Measurements from ENCODE around the gene GAB2. TPM values are rescaled to one million over a fixed set of nuclear protein-coding genes. Genes with fewer than 3 reads are reported as not detected.

Gene GAB2
- total RNA-seq, 1 experiment from 2014 or later = 10.6 TPM

DNA sequence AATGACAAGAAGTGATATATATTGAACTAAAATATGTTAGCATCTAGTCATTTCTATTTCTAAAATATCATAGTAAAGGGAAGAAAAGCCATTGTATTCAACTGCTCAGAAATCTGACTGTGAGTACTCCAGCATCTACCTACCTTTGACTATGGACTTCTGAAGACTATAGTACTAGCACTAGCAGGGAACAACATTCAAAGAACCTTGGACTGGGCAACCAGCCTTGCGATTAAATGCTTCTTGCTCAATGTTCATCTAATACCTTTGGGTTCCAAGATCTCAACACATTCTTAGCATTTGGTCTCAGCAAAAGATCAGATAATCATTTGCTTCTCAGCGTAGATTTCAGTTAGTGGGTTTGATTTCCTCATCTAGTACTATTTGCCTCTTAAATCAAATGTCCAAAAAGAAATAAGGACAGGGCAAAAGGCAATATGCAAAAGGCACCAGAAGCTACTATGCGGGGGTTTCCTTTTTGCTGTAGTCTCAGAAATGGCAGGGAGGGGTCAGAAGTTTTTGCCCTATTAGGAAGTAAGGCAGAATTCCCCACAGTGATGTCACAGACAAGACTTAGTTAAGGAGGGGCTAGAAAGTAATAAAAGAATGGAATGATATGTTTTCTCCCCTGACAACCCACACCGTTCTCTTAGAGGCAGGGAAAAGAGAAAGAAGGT lies 80.6 kb downstream of the GAB2 start:
- Mint-ChIP-seq H3K4me1 (ENCODE audit: low read depth, unreplicated experiment) (no peaks in the 10 kb centered on the region), H3K27ac (ENCODE audit: unreplicated experiment) (no peak overlapping the region), H3K4me3 (ENCODE audit: low read depth, unreplicated experiment) (no peak overlapping the region), H3K9me3 (ENCODE audit: low read depth, unreplicated experiment) (no peaks in the 10 kb centered on the region), H3K36me3 (ENCODE audit: insufficient read depth, unreplicated experiment) (no peaks in the 10 kb centered on the region), H3K27me3 (ENCODE audit: unreplicated experiment) (no peaks in the 10 kb centered on the region)
- CTCF ChIA-PET = no interaction called here
- TF ChIP-seq, protein P1, sequence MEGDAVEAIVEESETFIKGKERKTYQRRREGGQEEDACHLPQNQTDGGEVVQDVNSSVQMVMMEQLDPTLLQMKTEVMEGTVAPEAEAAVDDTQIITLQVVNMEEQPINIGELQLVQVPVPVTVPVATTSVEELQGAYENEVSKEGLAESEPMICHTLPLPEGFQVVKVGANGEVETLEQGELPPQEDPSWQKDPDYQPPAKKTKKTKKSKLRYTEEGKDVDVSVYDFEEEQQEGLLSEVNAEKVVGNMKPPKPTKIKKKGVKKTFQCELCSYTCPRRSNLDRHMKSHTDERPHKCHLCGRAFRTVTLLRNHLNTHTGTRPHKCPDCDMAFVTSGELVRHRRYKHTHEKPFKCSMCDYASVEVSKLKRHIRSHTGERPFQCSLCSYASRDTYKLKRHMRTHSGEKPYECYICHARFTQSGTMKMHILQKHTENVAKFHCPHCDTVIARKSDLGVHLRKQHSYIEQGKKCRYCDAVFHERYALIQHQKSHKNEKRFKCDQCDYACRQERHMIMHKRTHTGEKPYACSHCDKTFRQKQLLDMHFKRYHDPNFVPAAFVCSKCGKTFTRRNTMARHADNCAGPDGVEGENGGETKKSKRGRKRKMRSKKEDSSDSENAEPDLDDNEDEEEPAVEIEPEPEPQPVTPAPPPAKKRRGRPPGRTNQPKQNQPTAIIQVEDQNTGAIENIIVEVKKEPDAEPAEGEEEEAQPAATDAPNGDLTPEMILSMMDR (IDR thresholded peaks at IDR 0.05; ENCODE audit: unreplicated experiment) = no peak
- BruUV-seq (replicated peaks) = no TSS peak
- no peak for DNase-seq
- intact Hi-C loops (cut with micrococcal nuclease; ENCODE audit: unreplicated experiment) = no loop called here

DNA sequence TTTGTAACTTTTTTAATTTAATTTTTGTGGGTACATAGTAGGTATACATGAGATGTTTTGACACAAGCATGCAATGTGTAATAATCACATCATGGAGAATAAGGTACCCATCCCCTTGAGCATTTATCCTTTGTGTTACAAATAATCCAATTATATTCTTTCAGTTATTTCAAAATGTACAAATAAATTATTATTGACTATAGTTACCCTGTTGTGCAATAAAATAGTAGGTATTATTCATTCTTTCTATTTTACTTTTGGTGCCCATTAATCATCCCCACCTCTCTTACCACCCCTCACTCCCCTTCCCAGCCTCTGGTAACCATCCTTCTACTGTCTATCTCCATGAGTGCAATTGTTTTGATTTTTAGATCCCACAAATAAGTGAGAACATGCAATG lies 83.5 kb downstream of the GAB2 start:
- Mint-ChIP-seq H3K9me3 (ENCODE audit: low read depth, unreplicated experiment) (no peaks in the 10 kb centered on the region), H3K4me3 (ENCODE audit: low read depth, unreplicated experiment) (no peak overlapping the region), H3K27ac (ENCODE audit: unreplicated experiment) (no peak overlapping the region), H3K27me3 (ENCODE audit: unreplicated experiment) (no peaks in the 10 kb centered on the region), H3K4me1 (ENCODE audit: low read depth, unreplicated experiment) (no peaks in the 10 kb centered on the region), H3K36me3 (ENCODE audit: insufficient read depth, unreplicated experiment) (no peaks in the 10 kb centered on the region)
- CTCF ChIA-PET = no interaction called here
- TF ChIP-seq, protein P1 (IDR thresholded peaks at IDR 0.05; ENCODE audit: unreplicated experiment) = no peak
- intact Hi-C loops (cut with micrococcal nuclease; ENCODE audit: unreplicated experiment) = no loop called here
- no TSS peak for BruUV-seq (replicated peaks)
- no peak for DNase-seq

DNA sequence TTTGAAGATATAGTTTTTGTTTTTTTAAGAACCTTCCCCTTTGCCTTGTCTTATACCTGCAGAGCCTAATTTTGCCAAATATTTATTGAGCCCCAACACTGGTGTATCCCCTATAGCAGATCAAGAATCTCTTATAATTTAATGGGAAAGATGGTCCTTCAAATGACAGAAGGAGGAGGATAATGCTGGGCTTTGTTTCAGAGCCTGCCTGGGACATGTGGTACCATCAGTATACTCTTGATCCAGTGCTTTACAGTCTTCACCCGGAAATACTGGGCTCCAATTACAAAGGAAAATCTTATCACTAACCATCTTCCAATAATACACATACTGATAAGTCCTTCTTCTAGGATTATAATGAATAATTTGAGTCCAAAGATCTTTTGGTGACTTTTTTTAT lies 84.7 kb downstream of the GAB2 start:
- no peaks in the 10 kb centered on the region for H3K9me3 Mint-ChIP-seq (ENCODE audit: low read depth, unreplicated experiment)
- intact Hi-C loops (cut with micrococcal nuclease; ENCODE audit: unreplicated experiment) = no loop called here
- no peak for DNase-seq
- TF ChIP-seq, protein P1 (IDR thresholded peaks at IDR 0.05; ENCODE audit: unreplicated experiment) = no peak
- H3K27me3 Mint-ChIP-seq (ENCODE audit: unreplicated experiment) = no peaks in the 10 kb centered on the region
- no TSS peak for BruUV-seq (replicated peaks)
- no peak overlapping the region for H3K4me3 Mint-ChIP-seq (ENCODE audit: low read depth, unreplicated experiment)
- H3K4me1 Mint-ChIP-seq (ENCODE audit: low read depth, unreplicated experiment) = no peaks in the 10 kb centered on the region
- H3K36me3 Mint-ChIP-seq (ENCODE audit: insufficient read depth, unreplicated experiment) = no peaks in the 10 kb centered on the region
- CTCF ChIA-PET = no interaction called here
- no peak overlapping the region for H3K27ac Mint-ChIP-seq (ENCODE audit: unreplicated experiment)

DNA sequence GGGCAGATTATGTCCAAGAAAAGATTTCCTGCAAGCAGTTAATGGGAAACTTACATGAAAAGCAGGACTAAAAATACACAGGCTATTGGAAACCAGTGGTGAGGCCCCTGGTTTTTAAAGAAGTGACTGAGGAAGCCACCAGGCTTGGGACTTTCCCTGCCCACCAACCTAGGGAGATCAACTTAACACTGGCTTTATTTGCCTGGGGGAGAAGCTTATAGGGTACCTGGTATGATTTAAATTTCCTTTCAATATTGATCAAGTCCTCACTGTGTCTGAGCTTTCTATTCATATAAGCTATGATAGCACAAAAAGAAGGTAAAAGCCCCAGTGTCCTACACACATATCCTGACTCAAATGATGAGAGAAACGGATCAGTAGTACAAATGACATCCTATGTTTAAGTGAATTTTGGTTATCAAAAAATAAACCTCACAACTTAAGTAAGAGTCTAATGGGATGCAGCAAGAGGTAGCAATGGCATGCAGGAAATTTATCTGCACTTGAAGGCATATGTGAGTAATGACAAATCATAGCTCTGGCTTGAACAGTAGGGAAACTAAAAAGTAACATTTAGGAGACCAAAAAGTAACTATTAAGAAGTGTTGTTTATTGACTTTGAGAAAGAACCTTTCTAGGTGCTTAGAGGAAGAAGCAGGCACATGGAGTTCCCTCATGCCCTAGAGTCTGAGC lies 85.3 kb downstream of the GAB2 start:
- BruUV-seq (replicated peaks) = no TSS peak
- H3K27me3 Mint-ChIP-seq (ENCODE audit: unreplicated experiment) = no peaks in the 10 kb centered on the region
- no peaks in the 10 kb centered on the region for H3K9me3 Mint-ChIP-seq (ENCODE audit: low read depth, unreplicated experiment)
- no peaks in the 10 kb centered on the region for H3K4me1 Mint-ChIP-seq (ENCODE audit: low read depth, unreplicated experiment)
- CTCF ChIA-PET = no interaction called here
- TF ChIP-seq, protein P1 (IDR thresholded peaks at IDR 0.05; ENCODE audit: unreplicated experiment) = no peak
- no peak overlapping the region for H3K27ac Mint-ChIP-seq (ENCODE audit: unreplicated experiment)
- no peak overlapping the region for H3K4me3 Mint-ChIP-seq (ENCODE audit: low read depth, unreplicated experiment)
- intact Hi-C loops (cut with micrococcal nuclease; ENCODE audit: unreplicated experiment) = no loop called here
- DNase-seq = no peak
- no peaks in the 10 kb centered on the region for H3K36me3 Mint-ChIP-seq (ENCODE audit: insufficient read depth, unreplicated experiment)

Data from Calu3 (cell line).